Heart right ventricle (tissue), 16 donors: ENCODE results near the gene KCNJ6. TPM values are rescaled to one million over a fixed set of nuclear protein-coding genes. Genes with fewer than 3 reads are reported as not detected.
A peak's percentile ranks its signal among the peaks of the same experiment; 100 is the strongest.

Source experiments
- ATAC-seq, 8 donors: fragments of 200-7000 bp; cut with Tn5 transposase; one replicate each; pipeline ENCODE4 v1.9.1; 2020; ENCODE audit warnings: mild to moderate bottlenecking in 8 of 8, moderate library complexity in 8 of 8, moderate number of reproducible peaks in 1 of 8
- DNase-seq, 2 donors: peaks; one replicate each; pipeline ENCODE4 v3.0.0-alpha.2; 2020
- H3K27ac ChIP-seq, 10 donors: fragments of 200-600 bp; sonication (generic) in 2 of 10; one replicate each; pipeline versions ENCODE4 v1.5.0 to v1.8.0; 2020 to 2022; ENCODE audit warnings: mild to moderate bottlenecking in 3 of 10
- H3K27me3 ChIP-seq, 7 donors: fragments of 200-600 bp; one replicate each; pipeline ENCODE4 v1.8.0; 2021 to 2022; ENCODE audit warnings: mild to moderate bottlenecking in 2 of 7
- H3K36me3 ChIP-seq, 9 donors: fragments of 200-600 bp; sonication (generic) in 1 of 9; one replicate each; pipeline versions ENCODE4 v1.5.0 to v1.8.0; 2020 to 2022; ENCODE audit warnings: mild to moderate bottlenecking in 2 of 9
- H3K4me1 ChIP-seq, 9 donors: fragments of 200-600 bp; sonication (generic) in 1 of 9; one replicate each; pipeline versions ENCODE4 v1.5.0 to v1.8.0; 2020 to 2022; ENCODE audit warnings: mild to moderate bottlenecking in 4 of 9
- H3K4me3 ChIP-seq, 10 donors: fragments of 200-600 bp; sonication (generic) in 2 of 10; one replicate each; pipeline versions ENCODE4 v1.5.0 to v1.8.0; 2020 to 2022; ENCODE audit warnings: mild to moderate bottlenecking in 7 of 10, moderate library complexity in 2 of 10
- H3K9me3 ChIP-seq, 11 donors: fragments of 200-600 bp in 10 of 11; sonication (generic) in 2 of 11; one replicate each; pipeline versions ENCODE4 v1.5.0 to v1.8.0; 2013 to 2022; ENCODE audit warnings: mild to moderate bottlenecking in 2 of 11, control low read depth in 1 of 11, moderate library complexity in 1 of 11
- CTCF ChIP-seq, 9 donors: fragments of 200-600 bp; sonication (generic) in 2 of 9; IDR thresholded peaks; one replicate each; pipeline versions ENCODE4 v1.5.0 to v1.8.0; 2021 to 2022; ENCODE audit warnings: antibody characterized with exemption in 9 of 9, mild to moderate bottlenecking in 5 of 9, moderate library complexity in 1 of 9
- WGBS, 2 donors: extraction: QIAGEN DNeasy Blood & Tissue Kit; methylation state at CpG; one replicate each; pipeline ENCODE4 v1.1.7; 2013; ENCODE audit warnings: inconsistent platforms in 1 of 2; 5-methylcytosine and 5-hydroxymethylcytosine counted together
- intact Hi-C, 10 donors: fragments of 100-400 bp; cut with DNase I; formaldehyde crosslinking; loops; one replicate each; pipeline versions ENCODE4 v1.11.1 to v1.14.2; 2022
- polyA plus RNA-seq, 2 donors: library from polyadenylated mRNA; stranded (reverse); fragments of 200-250 nt; gene quantifications; one replicate each; pipeline ENCODE4 v1.2.3, GENCODE V29; 2013
- total RNA-seq, 10 donors: library from RNA; stranded (reverse); fragmentation: NEBNext Ultra II Directional in 3 of 10; extraction: Animal tissue kit (Norgen Biotek cat#: 25700) in 3 of 10; gene quantifications; one replicate each; pipeline versions ENCODE4 v1.2.1 to v1.2.4, GENCODE V29; 2021 to 2023
- donor health status: Arrhythmogenic right ventricular cardiomyopathy.
- donor health status: ischemic (EF 13 %, LVEDD 7.1; RV severe dilation, severe dysfunction).
- donor health status: healthy with polysubstance abuse.
- donor health status: DM: no; HTN: yes; CAD: no.
- donor health status: DM: no; HTN: no; CAD: no.
- donor health status: ischemic (EF 25% LVEDD 6.9; RV normal size, moderate dysfunction).
- donor health status: ischemic (EF 25% LVEDD 5.7; RV mildly dilated, moderate dysfunction).
- donor health status: healthy.
- donor health status: DM: yes; HTN: yes; CAD: no.
- donor health status: Ischemic cardiomyopathy.
- donor health status: ischemic (EF 35%, LVEDD 5.7; RV mildly dilated, moderate dysfunction).
- donor health status: nonischemic (EF 11% LVEDD 7.7; RV severe dilation, severe dysfunction).
- donor health status: DM: yes; HTN: yes; CAD: no.
- donor health status: PGD.
- donor health status: ischemic (EF 29% LVEDD 5.4; RV normal size, mild dysfunction).
- donor health status: nonischemic (EF 23%, LVEDD 6.1; RV moderate dilation, normal function).

KCNJ6 gene
- total and polyA plus RNA-seq, 12 donors, result not detected

DNA sequence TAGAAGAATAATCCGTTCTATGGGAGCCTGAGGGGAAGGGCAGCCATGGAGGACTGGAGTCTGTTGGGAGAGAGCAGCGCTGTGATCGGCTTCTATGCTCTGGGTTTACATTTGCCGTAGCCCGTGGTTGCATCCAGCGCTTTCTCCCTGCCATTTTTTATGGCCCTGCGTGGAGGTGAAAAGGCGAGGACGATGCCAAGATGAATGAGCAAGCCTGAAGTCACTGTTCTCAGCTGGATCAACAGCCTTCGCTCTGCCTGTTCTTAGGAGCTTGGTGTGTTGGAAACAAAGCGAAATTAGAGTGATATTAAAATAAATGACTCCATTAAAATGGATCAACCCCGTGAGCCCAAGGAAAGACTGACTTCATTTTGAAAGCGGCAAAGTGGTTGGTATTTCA is 120.2 kb downstream of the KCNJ6 start:
- DNase-seq, result no peak
- Histone ChIP-seq H3K27me3 (peaks cover 0 to 10% (median 3%) of the 10 kb centered on the region in 7 donors), H3K27ac (no peak overlapping the region), H3K36me3 (no peaks in the 10 kb centered on the region), H3K4me1 (no peaks in the 10 kb centered on the region), H3K4me3 (no peak overlapping the region), H3K9me3 (no peaks in the 10 kb centered on the region)
- WGBS, 2 donors, result 92 to 96% methylated on average over 13 of the region's 13 CpGs
- no peak for ATAC-seq
- intact Hi-C loops, result no loop called here
- TF ChIP-seq CTCF (IDR thresholded peaks at IDR 0.05), result no peak

DNA sequence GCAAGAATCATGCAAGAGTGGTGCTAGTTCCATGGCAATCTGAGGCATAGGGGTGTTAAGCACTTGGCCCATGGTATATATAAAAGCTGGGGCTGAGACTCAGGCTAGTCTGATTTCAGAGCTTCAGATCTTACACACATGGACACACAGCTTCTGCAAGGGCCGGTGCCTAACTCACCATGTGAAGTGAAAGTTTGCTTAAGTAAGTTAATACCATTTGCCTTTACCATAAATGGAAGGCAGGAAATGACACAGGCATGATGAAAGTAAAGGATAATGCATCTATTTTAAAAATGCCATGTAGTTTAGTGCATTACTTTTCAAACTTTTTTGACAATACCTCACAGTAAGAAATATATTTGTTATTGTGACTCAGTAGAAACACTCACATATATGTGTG is 122.6 kb downstream of the KCNJ6 start:
- Histone ChIP-seq H3K36me3 (no peaks in the 10 kb centered on the region), H3K27me3 (peaks cover 0 to 4% (median 0%) of the 10 kb centered on the region in 7 donors), H3K4me3 (no peak overlapping the region), H3K4me1 (no peaks in the 10 kb centered on the region), H3K9me3 (peaks cover 0 to 6% (median 0%) of the 10 kb centered on the region in 11 donors), H3K27ac (no peak overlapping the region)
- intact Hi-C loops, result no loop called here
- no peak for ATAC-seq
- WGBS, 2 donors, result 67% methylated on average over 1 of the region's 1 CpG
- DNase-seq, result no peak
- TF ChIP-seq CTCF (IDR thresholded peaks at IDR 0.05), result no peak

GRCh38 chr21:37792046-37792445 is 124.2 kb downstream of the KCNJ6 start:
- no peak overlapping the region for H3K4me3 ChIP-seq
- 87 to 89% methylated on average over 3 of the region's 3 CpGs for WGBS, 2 donors
- no peaks in the 10 kb centered on the region for H3K36me3 ChIP-seq
- TF ChIP-seq CTCF (IDR thresholded peaks at IDR 0.05), result no peak
- peaks cover 0 to 10% (median 0%) of the 10 kb centered on the region in 11 donors for H3K9me3 ChIP-seq
- H3K4me1 ChIP-seq, result no peaks in the 10 kb centered on the region
- no peak overlapping the region for H3K27ac ChIP-seq
- intact Hi-C loops, result no loop called here
- ATAC-seq (no peak), DNase-seq (no peak)
- peaks cover 0 to 4% (median 0%) of the 10 kb centered on the region in 7 donors for H3K27me3 ChIP-seq

DNA sequence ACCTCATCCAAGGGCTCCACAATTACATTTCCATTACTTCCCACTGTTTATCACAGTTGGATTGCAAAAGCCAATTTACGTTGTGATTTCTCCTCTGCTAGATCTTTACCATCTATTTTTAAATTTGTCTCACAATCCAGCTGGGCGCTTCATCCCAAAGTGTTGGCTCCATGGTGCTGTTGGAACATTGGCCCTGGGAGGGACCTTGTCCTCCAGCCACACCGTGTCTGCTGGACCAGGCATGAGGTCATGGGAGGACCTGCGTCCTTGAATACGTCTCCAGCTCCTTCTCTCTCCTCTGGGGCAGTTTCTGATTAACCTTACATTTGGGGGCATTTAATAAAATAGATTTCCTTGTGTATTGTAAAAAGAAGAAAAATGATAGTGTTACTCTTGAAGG is 125.4 kb downstream of the KCNJ6 start:
- H3K9me3 ChIP-seq, result peaks cover 0 to 10% (median 0%) of the 10 kb centered on the region in 11 donors
- H3K36me3 ChIP-seq, result no peaks in the 10 kb centered on the region
- ATAC-seq, result peak in 2 of 8 donors; percentile 46 to 61
- no peak for DNase-seq
- intact Hi-C loops, result no loop called here
- 47 to 70% methylated on average over 5 of the region's 5 CpGs for WGBS, 2 donors
- H3K4me3 ChIP-seq, result no peak overlapping the region
- no peak overlapping the region for H3K27ac ChIP-seq
- no peak for TF ChIP-seq CTCF (IDR thresholded peaks at IDR 0.05)
- peaks cover 0 to 4% (median 0%) of the 10 kb centered on the region in 7 donors for H3K27me3 ChIP-seq
- no peaks in the 10 kb centered on the region for H3K4me1 ChIP-seq
